GM18861 (cell line): ENCODE measurements around the gene ANGPTL5.
"Not testable (repeated sequence)": the region's sequence is repeated elsewhere in the genome, so short reads cannot be mapped to it uniquely, and the experiment has no call there.

Source experiments
- ATAC-seq: cut with Tn5 transposase; IDR thresholded peaks from one replicate; pipeline ENCODE4 v1.9.1; 2021; ENCODE audit not compliant: unreplicated experiment

ANGPTL5 gene

GRCh38 chr11:101916422-101916821 lies at the start of gene ANGPTL5:
Gene ANGPTL5 (minus strand): TSS chr11:101916522. CDS start chr11:101907909, 8,613 bp downstream.
- ATAC-seq, result no peak

- not testable (repeated sequence) for ATAC-seq
Observed at GRCh38 chr11:101964200-101964599, 47.9 kb upstream of the ANGPTL5 start.

- no peak for ATAC-seq
Observed at GRCh38 chr11:101960231-101960630, 43.9 kb upstream of the ANGPTL5 start.

- ATAC-seq, result no peak
Observed at GRCh38 chr11:101955701-101956100, 39.4 kb upstream of the ANGPTL5 start.

- ATAC-seq, result no peak
Observed at GRCh38 chr11:101955278-101955677, 39.0 kb upstream of the ANGPTL5 start.

- no peak for ATAC-seq
Observed at GRCh38 chr11:101949680-101950220, 33.4 kb upstream of the ANGPTL5 start.

GRCh38 chr11:101945448-101945847 lies 29.1 kb upstream of the ANGPTL5 start:
- ATAC-seq, result no peak

- no peak for ATAC-seq
Observed at GRCh38 chr11:101944923-101945322, 28.6 kb upstream of the ANGPTL5 start.

- no peak for ATAC-seq
Observed at GRCh38 chr11:101940901-101941520, 24.7 kb upstream of the ANGPTL5 start.

GRCh38 chr11:101931692-101932091 lies 15.4 kb upstream of the ANGPTL5 start:
- ATAC-seq, result no peak

- ATAC-seq, result no peak
Observed at GRCh38 chr11:101929294-101929915, 13.1 kb upstream of the ANGPTL5 start.

- ATAC-seq, result no peak
Observed at GRCh38 chr11:101923554-101923953, 7.2 kb upstream of the ANGPTL5 start.

GRCh38 chr11:101920992-101921391 lies 4.7 kb upstream of the ANGPTL5 start:
- ATAC-seq, result no peak

GRCh38 chr11:101917226-101917625 lies 904 bp upstream of the ANGPTL5 start:
- ATAC-seq, result no peak

- ATAC-seq, result peak; percentile 37
Observed at GRCh38 chr11:101915791-101916291, 481 bp downstream of the ANGPTL5 start.

- peak; percentile 98 for ATAC-seq
Observed at GRCh38 chr11:101914738-101915426, 1.4 kb downstream of the ANGPTL5 start, which contains the start of gene CEP126. Gene CEP126 (plus strand): TSS chr11:101915010. CDS start chr11:101915285, 275 bp downstream.

- ATAC-seq, result no peak
Observed at GRCh38 chr11:101914341-101914737, 2.0 kb downstream of the ANGPTL5 start.

- ATAC-seq, result no peak
Observed at GRCh38 chr11:101913656-101914055, 2.7 kb downstream of the ANGPTL5 start.

- no peak for ATAC-seq
Observed at GRCh38 chr11:101912823-101913284, 3.5 kb downstream of the ANGPTL5 start.

GRCh38 chr11:101909087-101909486 lies 7.2 kb downstream of the ANGPTL5 start:
- no peak for ATAC-seq

GRCh38 chr11:101907815-101908214 lies 8.5 kb downstream of the ANGPTL5 start:
- no peak for ATAC-seq
